ENCODE data around the gene AGBL4. TPM values are rescaled to one million over a fixed set of nuclear protein-coding genes. Genes with fewer than 3 reads are reported as not detected.

AGBL4 gene
- total and polyA plus RNA-seq, 8 donors = 0.32 to 1.3 (median 0.87) TPM

DNA sequence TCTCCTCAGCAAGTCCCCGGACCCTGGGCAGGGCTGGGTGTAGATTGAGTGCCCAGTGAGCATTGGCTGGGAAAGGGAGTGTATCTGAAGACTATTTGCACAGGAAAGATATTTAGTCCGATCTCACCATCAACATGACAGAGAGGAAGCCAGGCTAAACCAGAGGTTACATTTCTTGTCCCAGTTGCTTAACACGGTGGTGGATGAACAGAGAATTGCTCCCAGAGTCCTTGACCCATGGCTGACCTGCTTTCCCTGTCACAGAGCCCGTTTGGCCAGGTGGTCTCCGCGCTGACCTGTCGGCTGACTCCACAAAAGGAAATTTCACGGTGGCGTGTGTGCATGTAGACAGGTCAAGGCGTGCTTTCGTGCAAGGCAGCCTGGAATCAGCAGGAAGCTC, 1330.6 kb downstream of the AGBL4 start:
- DNase-seq (no peak), ATAC-seq (peak; percentile 5)
- Histone ChIP-seq H3K27ac (no peak overlapping the region), H3K4me1 (no peaks in the 10 kb centered on the region), H3K27me3 (no peaks in the 10 kb centered on the region), H3K9me3 (no peaks in the 10 kb centered on the region), H3K36me3 (no peaks in the 10 kb centered on the region), H3K4me3 (no peak overlapping the region)
- TF ChIP-seq, protein P1, sequence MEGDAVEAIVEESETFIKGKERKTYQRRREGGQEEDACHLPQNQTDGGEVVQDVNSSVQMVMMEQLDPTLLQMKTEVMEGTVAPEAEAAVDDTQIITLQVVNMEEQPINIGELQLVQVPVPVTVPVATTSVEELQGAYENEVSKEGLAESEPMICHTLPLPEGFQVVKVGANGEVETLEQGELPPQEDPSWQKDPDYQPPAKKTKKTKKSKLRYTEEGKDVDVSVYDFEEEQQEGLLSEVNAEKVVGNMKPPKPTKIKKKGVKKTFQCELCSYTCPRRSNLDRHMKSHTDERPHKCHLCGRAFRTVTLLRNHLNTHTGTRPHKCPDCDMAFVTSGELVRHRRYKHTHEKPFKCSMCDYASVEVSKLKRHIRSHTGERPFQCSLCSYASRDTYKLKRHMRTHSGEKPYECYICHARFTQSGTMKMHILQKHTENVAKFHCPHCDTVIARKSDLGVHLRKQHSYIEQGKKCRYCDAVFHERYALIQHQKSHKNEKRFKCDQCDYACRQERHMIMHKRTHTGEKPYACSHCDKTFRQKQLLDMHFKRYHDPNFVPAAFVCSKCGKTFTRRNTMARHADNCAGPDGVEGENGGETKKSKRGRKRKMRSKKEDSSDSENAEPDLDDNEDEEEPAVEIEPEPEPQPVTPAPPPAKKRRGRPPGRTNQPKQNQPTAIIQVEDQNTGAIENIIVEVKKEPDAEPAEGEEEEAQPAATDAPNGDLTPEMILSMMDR (IDR thresholded peaks at IDR 0.05) = no peak
- intact Hi-C loops (cut with DNase I) = no loop called here

GRCh38 chr1:48692235-48692634, 1331.5 kb downstream of the AGBL4 start:
- Histone ChIP-seq H3K27me3 (no peaks in the 10 kb centered on the region), H3K27ac (no peak overlapping the region), H3K4me1 (no peaks in the 10 kb centered on the region), H3K9me3 (no peaks in the 10 kb centered on the region), H3K36me3 (no peaks in the 10 kb centered on the region), H3K4me3 (no peak overlapping the region)
- TF ChIP-seq, protein P1 (IDR thresholded peaks at IDR 0.05) = no peak
- no peak for DNase-seq
- no peak for ATAC-seq
- intact Hi-C loops (cut with DNase I) = no loop called here

GRCh38 chr1:48691429-48692001, 1332.2 kb downstream of the AGBL4 start:
- ATAC-seq = no peak
- Histone ChIP-seq H3K36me3 (no peaks in the 10 kb centered on the region), H3K27ac (no peak overlapping the region), H3K4me3 (no peak overlapping the region), H3K4me1 (no peaks in the 10 kb centered on the region), H3K9me3 (no peaks in the 10 kb centered on the region), H3K27me3 (no peaks in the 10 kb centered on the region)
- TF ChIP-seq, protein P1 (IDR thresholded peaks at IDR 0.05) = no peak
- DNase-seq = no peak
- intact Hi-C loops (cut with DNase I) = no loop called here

DNA sequence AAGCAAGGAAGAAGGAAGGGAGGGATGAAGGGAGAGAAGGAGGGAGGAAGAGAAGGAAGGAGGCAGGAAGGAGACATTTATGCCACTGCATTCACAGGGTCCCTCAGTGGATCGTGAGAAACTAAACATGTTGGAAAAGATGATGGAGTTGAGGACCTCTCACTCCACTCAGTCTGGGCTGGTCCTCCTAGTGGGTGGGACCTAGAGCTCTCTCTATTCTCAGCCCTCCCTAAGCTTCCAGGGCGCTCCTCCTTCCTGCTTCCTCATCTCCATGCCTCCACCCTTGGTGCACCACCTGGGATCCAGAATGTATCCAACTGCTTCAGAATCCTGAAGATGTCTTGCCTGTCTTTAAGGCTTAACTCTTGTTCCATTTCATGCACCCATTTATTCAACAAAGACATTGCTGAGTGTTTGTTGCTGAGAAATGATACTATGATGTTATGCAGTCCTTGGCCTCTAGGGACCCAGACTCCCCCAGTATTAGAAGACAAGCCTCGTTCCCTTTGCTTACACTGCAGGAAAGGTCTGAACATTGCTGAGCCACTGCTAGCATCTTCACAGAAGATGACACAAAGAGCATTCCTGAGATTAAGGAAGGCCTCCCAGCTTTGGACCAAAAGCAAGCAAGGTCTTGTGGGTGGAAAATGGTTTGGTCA, 1335.5 kb downstream of the AGBL4 start:
- Histone ChIP-seq H3K9me3 (no peaks in the 10 kb centered on the region), H3K4me1 (no peaks in the 10 kb centered on the region), H3K27ac (no peak overlapping the region), H3K4me3 (no peak overlapping the region), H3K36me3 (no peaks in the 10 kb centered on the region), H3K27me3 (no peaks in the 10 kb centered on the region)
- TF ChIP-seq, protein P1 (IDR thresholded peaks at IDR 0.05) = no peak
- DNase-seq (no peak), ATAC-seq (no peak)
- intact Hi-C loops (cut with DNase I) = no loop called here

- no peaks in the 10 kb centered on the region for H3K36me3 ChIP-seq
- TF ChIP-seq, protein P1 (IDR thresholded peaks at IDR 0.05) = no peak
Observed at GRCh38 chr1:48687282-48688045, 1336.3 kb downstream of the AGBL4 start.

More at GRCh38 chr1:48687282-48688045, 1336.3 kb downstream of the AGBL4 start:
- Histone ChIP-seq H3K27ac (no peak overlapping the region), H3K27me3 (no peaks in the 10 kb centered on the region), H3K9me3 (no peaks in the 10 kb centered on the region), H3K4me1 (no peaks in the 10 kb centered on the region), H3K4me3 (no peak overlapping the region)
- intact Hi-C loops (cut with DNase I) = no loop called here
- DNase-seq = peak in 2 of 4 donors; percentile 18 to 40
- ATAC-seq = no peak
